Neural progenitor cell (in vitro differentiated cells): ENCODE results near the gene DIP2A. TPM values are rescaled to one million over a fixed set of nuclear protein-coding genes. Genes with fewer than 3 reads are reported as not detected.

Experiments
- DNase-seq: peaks from one replicate; pipeline ENCODE4 v3.0.0-alpha.2; 2016; ENCODE audit warnings: low spot score
- H2AFZ ChIP-seq: fragments of 200-600 bp; sonication (generic); replicated peaks from 2 replicates; pipeline ENCODE4 v1.6.1; 2016; ENCODE audit warnings: antibody characterized with exemption
- H3F3A ChIP-seq: fragments of 200-600 bp; sonication (generic); 2 replicates; pipeline ENCODE4 v1.6.1; 2016; ENCODE audit warnings: antibody characterized with exemption, low read depth
- H3K27ac ChIP-seq: fragments of 200-600 bp; sonication (generic); 2 replicates; pipeline ENCODE4 v1.5.1; 2016; ENCODE audit warnings: mild to moderate bottlenecking
- H3K27me3 ChIP-seq: fragments of 200-600 bp; sonication (generic); 2 replicates; pipeline ENCODE4 v1.6.1; 2016; ENCODE audit warnings: mild to moderate bottlenecking, moderate library complexity
- H3K36me3 ChIP-seq: fragments of 200-600 bp; sonication (generic); 2 replicates; pipeline ENCODE4 v1.5.1; 2016
- H3K4me1 ChIP-seq: fragments of 200-600 bp; sonication (generic); 2 replicates; pipeline ENCODE4 v1.6.1; 2016; ENCODE audit warnings: mixed run types
- H3K4me2 ChIP-seq: fragments of 200-600 bp; sonication (generic); 2 replicates; pipeline ENCODE4 v1.6.1; 2016
- H3K4me3 ChIP-seq: fragments of 200-600 bp; sonication (generic); 2 replicates; pipeline ENCODE4 v1.5.1; 2016
- H3K79me2 ChIP-seq: fragments of 200-600 bp; sonication (generic); 2 replicates; pipeline ENCODE4 v1.6.1; 2016; ENCODE audit warnings: low read depth
- H3K9ac ChIP-seq: fragments of 200-600 bp; sonication (generic); 2 replicates; pipeline ENCODE4 v1.6.1; 2016
- H3K9me3 ChIP-seq: fragments of 200-600 bp; sonication (generic); 2 replicates; pipeline ENCODE4 v1.5.1; 2016; ENCODE audit warnings: low read depth
- H4K20me1 ChIP-seq: fragments of 200-600 bp; sonication (generic); 2 replicates; pipeline ENCODE4 v1.6.1; 2016; ENCODE audit warnings: low read depth
- H3K27ac Mint-ChIP-seq: 3 replicates; pipeline ENCODE4 v1.8.0; 2021; ENCODE audit warnings: mixed read lengths
- H3K27me3 Mint-ChIP-seq: 2 replicates; pipeline ENCODE4 v1.8.0; 2022; ENCODE audit warnings: low read depth, mild to moderate bottlenecking, inconsistent platforms, moderate library complexity, mixed read lengths; ENCODE audit not compliant: insufficient read depth
- H3K36me3 Mint-ChIP-seq: 3 replicates; pipeline ENCODE4 v1.8.0; 2021; ENCODE audit warnings: mixed read lengths
- H3K4me1 Mint-ChIP-seq: 3 replicates; pipeline ENCODE4 v1.8.0; 2021; ENCODE audit warnings: mixed read lengths
- H3K4me3 Mint-ChIP-seq: 3 replicates; pipeline ENCODE4 v1.8.0; 2021; ENCODE audit warnings: mild to moderate bottlenecking, moderate library complexity, mixed read lengths
- H3K9me3 Mint-ChIP-seq: 3 replicates; pipeline ENCODE4 v1.8.0; 2020; ENCODE audit warnings: mixed read lengths
- EZH2 ChIP-seq: fragments of 200-600 bp; sonication (generic); IDR thresholded peaks from 2 replicates; pipeline ENCODE4 v1.6.1; 2017; ENCODE audit warnings: antibody characterized with exemption, mild to moderate bottlenecking, moderate library complexity
- EZH2phosphoT487 ChIP-seq: fragments of 200-600 bp; sonication (generic); IDR thresholded peaks from 2 replicates; pipeline ENCODE4 v1.6.1; 2017; ENCODE audit warnings: antibody characterized with exemption
- total RNA-seq: library from RNA; depleted of rRNA; stranded (reverse); fragments of >200 nt; gene quantifications from 2 replicates; pipeline ENCODE4 v1.2.3, GENCODE V29; 2015; ENCODE audit warnings: low replicate concordance
- TF ChIP-seq, protein P1 (sequence below): fragments of 200-600 bp; sonication (generic); IDR thresholded peaks from 2 replicates; pipeline ENCODE4 v1.5.1; 2017; ENCODE audit warnings: antibody characterized with exemption, mild to moderate bottlenecking

The DIP2A gene
- total RNA-seq, 1 donor from 2014 or later, result 50.7 TPM

DNA sequence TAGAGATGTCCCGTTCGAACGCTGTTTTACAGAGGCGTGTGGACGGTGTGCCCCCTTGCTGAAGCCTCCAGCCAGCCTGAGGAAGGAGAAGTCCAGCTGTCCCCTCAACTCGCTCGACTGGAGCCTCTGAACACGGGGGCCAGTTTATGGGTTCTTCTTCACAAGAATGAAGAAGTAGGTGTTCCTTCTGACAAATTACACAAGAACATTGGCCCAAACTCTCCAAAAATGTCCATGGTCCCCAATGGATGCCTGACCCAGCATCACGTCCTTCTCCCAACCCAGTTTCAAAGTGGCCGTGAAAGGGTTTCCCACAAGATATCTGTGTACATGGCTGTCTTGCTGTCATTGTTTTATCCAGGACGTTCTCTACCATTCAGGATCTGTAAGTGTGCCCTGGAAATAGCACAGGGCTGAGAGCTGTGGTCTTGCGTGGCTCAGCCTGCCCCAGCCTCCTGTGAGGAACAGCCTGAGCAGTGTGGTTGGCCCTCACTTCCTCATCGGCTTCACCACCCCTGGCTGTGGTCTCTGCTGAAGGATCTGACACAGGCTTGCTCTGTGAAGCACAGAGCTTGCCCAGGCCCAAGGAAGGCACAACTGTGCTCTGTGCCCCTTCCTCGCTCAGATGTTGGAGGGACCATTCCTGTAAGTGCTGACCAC is 147.2 kb downstream of the DIP2A start:
- H3K4me3 Mint-ChIP-seq, result no peak overlapping the region
- H3K9me3 Mint-ChIP-seq, result peaks cover 24% of the 10 kb centered on the region
- TF ChIP-seq, protein P1, sequence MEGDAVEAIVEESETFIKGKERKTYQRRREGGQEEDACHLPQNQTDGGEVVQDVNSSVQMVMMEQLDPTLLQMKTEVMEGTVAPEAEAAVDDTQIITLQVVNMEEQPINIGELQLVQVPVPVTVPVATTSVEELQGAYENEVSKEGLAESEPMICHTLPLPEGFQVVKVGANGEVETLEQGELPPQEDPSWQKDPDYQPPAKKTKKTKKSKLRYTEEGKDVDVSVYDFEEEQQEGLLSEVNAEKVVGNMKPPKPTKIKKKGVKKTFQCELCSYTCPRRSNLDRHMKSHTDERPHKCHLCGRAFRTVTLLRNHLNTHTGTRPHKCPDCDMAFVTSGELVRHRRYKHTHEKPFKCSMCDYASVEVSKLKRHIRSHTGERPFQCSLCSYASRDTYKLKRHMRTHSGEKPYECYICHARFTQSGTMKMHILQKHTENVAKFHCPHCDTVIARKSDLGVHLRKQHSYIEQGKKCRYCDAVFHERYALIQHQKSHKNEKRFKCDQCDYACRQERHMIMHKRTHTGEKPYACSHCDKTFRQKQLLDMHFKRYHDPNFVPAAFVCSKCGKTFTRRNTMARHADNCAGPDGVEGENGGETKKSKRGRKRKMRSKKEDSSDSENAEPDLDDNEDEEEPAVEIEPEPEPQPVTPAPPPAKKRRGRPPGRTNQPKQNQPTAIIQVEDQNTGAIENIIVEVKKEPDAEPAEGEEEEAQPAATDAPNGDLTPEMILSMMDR, result no peak
- TF ChIP-seq EZH2, result no peak
- TF ChIP-seq EZH2phosphoT487, result no peak
- peaks cover 3% of the 10 kb centered on the region for H3K36me3 Mint-ChIP-seq
- Histone ChIP-seq H3K36me3 (no peaks in the 10 kb centered on the region), H3K4me1 (peaks cover 22% of the 10 kb centered on the region), H3K27me3 (no peaks in the 10 kb centered on the region), H3F3A (peaks cover 10% of the 10 kb centered on the region), H2AFZ (peak overlapping the region; percentile 22), H4K20me1 (no peaks in the 10 kb centered on the region), H3K9me3 (no peaks in the 10 kb centered on the region), H3K27ac (no peak overlapping the region), H3K4me2 (no peak overlapping the region), H3K4me3 (no peak overlapping the region), H3K79me2 (no peaks in the 10 kb centered on the region), H3K9ac (no peak overlapping the region)
- H3K27ac Mint-ChIP-seq, result peak overlapping the region; percentile 90
- no peak for DNase-seq
- peaks cover 7% of the 10 kb centered on the region for H3K27me3 Mint-ChIP-seq
- peaks cover 51% of the 10 kb centered on the region for H3K4me1 Mint-ChIP-seq

GRCh38 chr21:46606427-46606813 is 147.7 kb downstream of the DIP2A start:
- Mint-ChIP-seq H3K36me3 (peaks cover 3% of the 10 kb centered on the region), H3K27me3 (peaks cover 7% of the 10 kb centered on the region), H3K4me1 (peaks cover 48% of the 10 kb centered on the region), H3K4me3 (no peak overlapping the region), H3K9me3 (peaks cover 26% of the 10 kb centered on the region), H3K27ac (no peak overlapping the region)
- H3K9ac ChIP-seq, result no peak overlapping the region
- no peak for DNase-seq
- H2AFZ ChIP-seq, result no peak overlapping the region
- no peaks in the 10 kb centered on the region for H3K27me3 ChIP-seq
- no peaks in the 10 kb centered on the region for H3K79me2 ChIP-seq
- no peaks in the 10 kb centered on the region for H3K36me3 ChIP-seq
- no peaks in the 10 kb centered on the region for H4K20me1 ChIP-seq
- H3K4me1 ChIP-seq, result peaks cover 22% of the 10 kb centered on the region
- TF ChIP-seq EZH2phosphoT487 (no peak), EZH2 (no peak)
- TF ChIP-seq, protein P1, result no peak
- H3K27ac ChIP-seq, result no peak overlapping the region
- H3K9me3 ChIP-seq, result no peaks in the 10 kb centered on the region
- H3K4me2 ChIP-seq, result no peak overlapping the region
- peaks cover 10% of the 10 kb centered on the region for H3F3A ChIP-seq
- no peak overlapping the region for H3K4me3 ChIP-seq

GRCh38 chr21:46607636-46608035 is 148.9 kb downstream of the DIP2A start:
- H3F3A ChIP-seq, result peaks cover 10% of the 10 kb centered on the region
- H3K27ac ChIP-seq, result no peak overlapping the region
- H3K9ac ChIP-seq, result no peak overlapping the region
- H3K27me3 ChIP-seq, result no peaks in the 10 kb centered on the region
- Mint-ChIP-seq H3K36me3 (peaks cover 3% of the 10 kb centered on the region), H3K4me1 (peaks cover 37% of the 10 kb centered on the region), H3K4me3 (no peak overlapping the region), H3K27ac (no peak overlapping the region), H3K9me3 (peaks cover 30% of the 10 kb centered on the region), H3K27me3 (peaks cover 7% of the 10 kb centered on the region)
- H3K4me1 ChIP-seq, result peaks cover 18% of the 10 kb centered on the region
- no peak overlapping the region for H2AFZ ChIP-seq
- H3K4me3 ChIP-seq, result no peak overlapping the region
- no peaks in the 10 kb centered on the region for H3K36me3 ChIP-seq
- TF ChIP-seq, protein P1, result no peak
- no peaks in the 10 kb centered on the region for H3K9me3 ChIP-seq
- H3K4me2 ChIP-seq, result no peak overlapping the region
- no peaks in the 10 kb centered on the region for H4K20me1 ChIP-seq
- no peaks in the 10 kb centered on the region for H3K79me2 ChIP-seq
- no peak for DNase-seq
